ENCODE results near the gene TAPBPL.

Gene TAPBPL

DNA sequence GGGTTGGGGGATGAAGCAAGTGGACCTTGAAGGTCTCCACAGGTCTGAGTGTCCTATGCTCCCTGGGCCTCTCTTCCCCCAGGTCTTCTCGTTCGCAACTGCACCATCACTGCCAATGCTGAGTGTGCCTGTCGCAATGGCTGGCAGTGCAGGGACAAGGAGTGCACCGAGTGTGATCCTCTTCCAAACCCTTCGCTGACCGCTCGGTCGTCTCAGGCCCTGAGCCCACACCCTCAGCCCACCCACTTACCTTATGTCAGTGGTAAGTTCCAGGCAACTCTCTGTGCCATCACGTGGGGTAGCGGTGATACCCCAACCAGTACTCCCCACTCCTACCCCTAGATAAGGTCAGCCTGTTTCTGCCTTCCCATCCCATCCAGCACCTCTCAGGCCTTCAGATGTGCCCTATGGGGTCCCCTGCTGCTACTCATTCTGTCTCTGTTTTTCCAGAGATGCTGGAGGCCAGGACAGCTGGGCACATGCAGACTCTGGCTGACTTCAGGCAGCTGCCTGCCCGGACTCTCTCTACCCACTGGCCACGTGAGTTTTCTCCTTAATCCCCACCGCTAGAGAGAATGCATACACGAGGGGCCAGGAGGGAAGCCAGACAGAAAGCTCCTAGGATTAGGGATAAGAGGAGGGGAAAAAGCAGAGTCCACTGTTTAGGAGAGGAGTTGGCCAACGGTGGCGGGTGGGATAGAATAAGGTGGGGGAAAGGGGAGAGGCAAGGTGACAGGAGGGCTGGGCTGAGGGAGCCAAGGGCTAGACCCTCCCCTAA, 1.6 kb upstream of the TAPBPL start:
- H3K9ac ChIP-seq (ENCODE audit: low read depth, low read length): peak overlapping the region; percentile 62; the same call in 1 of the 2 replicates
- no peaks in the 10 kb centered on the region for H3K36me3 ChIP-seq (ENCODE audit: insufficient read depth, low read length)
- H3K4me1 ChIP-seq (ENCODE audit: insufficient read depth, low read length): peaks cover 22% of the 10 kb centered on the region
- no peaks in the 10 kb centered on the region for H3K9me3 ChIP-seq (ENCODE audit: control insufficient read depth, insufficient read depth, low read length)

DNA sequence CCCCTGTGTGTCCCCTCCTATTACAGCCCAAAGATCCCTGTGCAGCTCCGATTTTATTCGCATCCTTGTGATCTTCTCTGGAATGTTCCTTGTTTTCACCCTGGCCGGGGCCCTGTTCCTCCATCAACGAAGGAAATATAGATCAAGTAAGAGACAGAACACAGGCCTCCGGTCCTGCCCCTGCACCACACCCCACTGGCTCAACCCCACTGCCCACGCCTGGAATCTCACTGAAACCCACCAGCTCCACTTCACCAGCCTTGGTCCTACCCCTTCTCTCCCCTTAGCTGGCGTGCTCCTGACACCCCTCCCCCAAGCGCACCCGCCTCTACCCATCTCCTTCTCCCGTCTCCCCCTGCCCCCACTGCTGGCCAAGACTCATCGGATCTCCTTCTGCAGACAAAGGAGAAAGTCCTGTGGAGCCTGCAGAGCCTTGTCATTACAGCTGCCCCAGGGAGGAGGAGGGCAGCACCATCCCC, 934 bp upstream of the TAPBPL start:
- Histone ChIP-seq H3K9ac (ENCODE audit: low read depth, low read length) (peak overlapping the region; percentile 62), H3K9me3 (ENCODE audit: control insufficient read depth, insufficient read depth, low read length) (no peaks in the 10 kb centered on the region), H3K36me3 (ENCODE audit: insufficient read depth, low read length) (no peaks in the 10 kb centered on the region), H3K4me1 (ENCODE audit: insufficient read depth, low read length) (peaks cover 22% of the 10 kb centered on the region)

DNA sequence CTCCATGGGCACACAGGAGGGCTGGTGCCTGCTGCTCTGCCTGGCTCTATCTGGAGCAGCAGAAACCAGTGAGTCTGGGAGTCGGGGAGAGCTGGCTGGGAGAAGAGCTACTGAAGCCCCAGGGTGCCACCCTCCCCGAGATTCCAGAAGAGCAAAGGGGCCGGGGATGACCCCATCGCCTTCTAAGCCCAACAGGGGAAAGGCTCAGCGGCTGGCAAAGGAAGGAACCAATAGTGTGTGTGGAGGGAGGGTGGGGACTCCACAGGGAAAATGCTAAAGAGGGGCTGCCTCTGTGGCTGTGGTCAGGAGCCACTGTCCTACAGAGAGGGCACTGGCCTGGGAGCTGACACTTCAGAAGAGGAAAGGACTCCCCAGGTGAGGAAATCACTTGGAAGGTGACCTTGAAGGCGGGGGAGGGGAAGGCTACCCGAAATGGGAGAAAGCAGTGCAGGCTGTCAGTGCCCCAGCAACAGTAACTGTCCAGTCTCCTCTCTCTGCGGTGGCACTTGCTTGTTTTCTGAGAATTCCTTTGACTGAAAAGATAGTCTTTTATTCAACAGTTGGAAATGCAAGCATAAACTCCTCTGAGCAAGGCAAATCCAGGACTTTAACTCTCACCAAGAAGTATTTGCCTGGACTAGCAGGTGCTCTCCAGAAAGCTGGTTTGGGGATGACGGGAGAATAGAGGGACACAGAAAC, 552 bp downstream of the TAPBPL start:
- Histone ChIP-seq H3K9me3 (ENCODE audit: control insufficient read depth, insufficient read depth, low read length) (no peaks in the 10 kb centered on the region), H3K4me1 (ENCODE audit: insufficient read depth, low read length) (peaks cover 22% of the 10 kb centered on the region), H3K36me3 (ENCODE audit: insufficient read depth, low read length) (no peaks in the 10 kb centered on the region), H3K9ac (ENCODE audit: low read depth, low read length) (peak overlapping the region; percentile 62)

DNA sequence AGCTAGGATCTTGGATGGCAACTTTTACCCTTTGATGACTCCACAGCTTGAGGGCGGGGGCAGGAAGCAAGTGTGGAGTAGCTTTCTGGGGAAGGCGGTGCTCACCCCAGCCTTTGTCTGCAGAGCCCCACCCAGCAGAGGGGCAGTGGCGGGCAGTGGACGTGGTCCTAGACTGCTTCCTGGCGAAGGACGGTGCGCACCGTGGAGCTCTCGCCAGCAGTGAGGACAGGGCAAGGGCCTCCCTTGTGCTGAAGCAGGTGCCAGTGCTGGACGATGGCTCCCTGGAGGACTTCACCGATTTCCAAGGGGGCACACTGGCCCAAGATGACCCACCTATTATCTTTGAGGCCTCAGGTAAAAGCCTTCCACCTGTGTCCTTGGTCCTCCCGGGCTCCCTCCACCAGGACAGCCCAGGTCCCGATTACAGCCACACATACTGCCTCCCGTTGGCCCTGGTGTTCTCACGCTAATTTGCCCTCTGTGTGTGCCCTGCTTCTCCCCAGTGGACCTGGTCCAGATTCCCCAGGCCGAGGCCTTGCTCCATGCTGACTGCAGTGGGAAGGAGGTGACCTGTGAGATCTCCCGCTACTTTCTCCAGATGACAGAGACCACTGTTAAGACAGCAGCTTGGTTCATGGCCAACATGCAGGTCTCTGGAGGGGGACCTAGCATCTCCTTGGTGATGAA, 1.2 kb downstream of the TAPBPL start:
- Histone ChIP-seq H3K9ac (ENCODE audit: low read depth, low read length) (0 out of 2 replicates have a peak overlapping the region, but pooled peaks have one; percentile 62), H3K4me1 (ENCODE audit: insufficient read depth, low read length) (peaks cover 22% of the 10 kb centered on the region), H3K36me3 (ENCODE audit: insufficient read depth, low read length) (no peaks in the 10 kb centered on the region), H3K9me3 (ENCODE audit: control insufficient read depth, insufficient read depth, low read length) (no peaks in the 10 kb centered on the region)

DNA sequence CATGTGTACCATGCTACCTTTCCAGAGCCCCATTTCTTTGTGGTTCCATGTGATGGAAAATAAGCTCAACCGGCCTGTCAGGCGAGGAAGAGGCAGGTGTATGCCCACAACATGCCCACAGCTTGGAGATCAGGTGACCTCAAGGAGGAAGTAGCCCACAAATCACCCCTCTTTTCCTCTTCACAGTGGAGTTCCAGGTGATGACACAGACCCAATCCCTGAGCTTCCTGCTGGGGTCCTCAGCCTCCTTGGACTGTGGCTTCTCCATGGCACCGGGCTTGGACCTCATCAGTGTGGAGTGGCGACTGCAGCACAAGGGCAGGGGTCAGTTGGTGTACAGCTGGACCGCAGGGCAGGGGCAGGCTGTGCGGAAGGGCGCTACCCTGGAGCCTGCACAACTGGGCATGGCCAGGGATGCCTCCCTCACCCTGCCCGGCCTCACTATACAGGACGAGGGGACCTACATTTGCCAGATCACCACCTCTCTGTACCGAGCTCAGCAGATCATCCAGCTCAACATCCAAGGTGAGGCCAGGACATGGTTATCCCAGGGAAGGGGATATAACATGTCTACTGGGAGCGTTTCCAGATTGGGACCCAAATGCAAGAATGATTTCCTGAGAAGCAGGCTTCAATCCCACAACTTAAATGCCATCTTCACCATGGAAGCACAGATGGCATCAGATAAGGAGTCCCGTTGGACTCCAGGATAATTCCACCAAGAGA, 5.5 kb downstream of the TAPBPL start:
- Histone ChIP-seq H3K4me1 (ENCODE audit: insufficient read depth, low read length) (peaks cover 9% of the 10 kb centered on the region), H3K9ac (ENCODE audit: low read depth, low read length) (no peak overlapping the region), H3K9me3 (ENCODE audit: control insufficient read depth, insufficient read depth, low read length) (no peaks in the 10 kb centered on the region), H3K36me3 (ENCODE audit: insufficient read depth, low read length) (peaks cover 4% of the 10 kb centered on the region; the same call in 1 of the 2 replicates)

DNA sequence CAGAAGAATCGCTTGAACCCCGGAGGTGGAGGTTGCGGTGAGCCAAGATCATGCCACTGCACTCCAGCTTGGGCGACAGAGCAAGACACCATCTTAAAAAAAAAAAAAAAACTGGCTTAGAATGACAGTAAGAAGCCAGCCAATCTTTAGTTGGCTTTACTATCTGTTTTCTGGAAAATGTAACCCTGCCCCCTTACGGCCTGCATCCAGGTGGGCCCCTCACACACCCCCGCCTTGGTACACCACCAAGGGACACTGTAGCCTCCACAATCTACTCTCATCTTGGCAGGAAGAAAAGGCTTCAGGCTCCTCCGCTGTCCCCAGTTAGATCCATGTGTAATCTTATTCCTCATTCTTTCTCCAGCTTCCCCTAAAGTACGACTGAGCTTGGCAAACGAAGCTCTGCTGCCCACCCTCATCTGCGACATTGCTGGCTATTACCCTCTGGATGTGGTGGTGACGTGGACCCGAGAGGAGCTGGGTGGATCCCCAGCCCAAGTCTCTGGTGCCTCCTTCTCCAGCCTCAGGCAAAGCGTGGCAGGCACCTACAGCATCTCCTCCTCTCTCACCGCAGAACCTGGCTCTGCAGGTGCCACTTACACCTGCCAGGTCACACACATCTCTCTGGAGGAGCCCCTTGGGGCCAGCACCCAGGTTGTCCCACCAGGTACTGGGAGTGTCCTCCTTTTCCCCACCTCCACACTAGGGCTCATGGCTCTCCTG, 6.6 kb downstream of the TAPBPL start:
- Histone ChIP-seq H3K36me3 (ENCODE audit: insufficient read depth, low read length) (peaks cover 4% of the 10 kb centered on the region; the same call in 1 of the 2 replicates), H3K9me3 (ENCODE audit: control insufficient read depth, insufficient read depth, low read length) (no peaks in the 10 kb centered on the region), H3K9ac (ENCODE audit: low read depth, low read length) (no peak overlapping the region), H3K4me1 (ENCODE audit: insufficient read depth, low read length) (no peaks in the 10 kb centered on the region)

DNA sequence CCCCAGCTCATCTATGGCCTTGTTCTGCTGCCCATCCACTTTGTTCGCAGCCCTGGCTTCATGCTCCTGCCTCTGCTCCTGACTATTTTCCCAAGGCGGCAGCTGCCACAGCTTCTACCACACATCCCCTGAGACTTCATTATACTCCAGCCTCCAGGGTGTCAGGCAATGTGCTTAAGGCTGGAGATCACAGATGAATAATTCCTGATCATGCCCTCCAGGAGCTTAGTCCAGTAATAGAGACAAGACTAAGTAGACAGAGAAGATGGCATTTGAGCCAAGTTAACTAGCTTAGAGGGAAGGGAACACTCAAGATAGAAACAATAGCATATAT, 7.1 kb downstream of the TAPBPL start:
- Histone ChIP-seq H3K4me1 (ENCODE audit: insufficient read depth, low read length) (no peaks in the 10 kb centered on the region), H3K9ac (ENCODE audit: low read depth, low read length) (no peak overlapping the region), H3K36me3 (ENCODE audit: insufficient read depth, low read length) (peaks cover 4% of the 10 kb centered on the region; the same call in 1 of the 2 replicates), H3K9me3 (ENCODE audit: control insufficient read depth, insufficient read depth, low read length) (no peaks in the 10 kb centered on the region)

DNA sequence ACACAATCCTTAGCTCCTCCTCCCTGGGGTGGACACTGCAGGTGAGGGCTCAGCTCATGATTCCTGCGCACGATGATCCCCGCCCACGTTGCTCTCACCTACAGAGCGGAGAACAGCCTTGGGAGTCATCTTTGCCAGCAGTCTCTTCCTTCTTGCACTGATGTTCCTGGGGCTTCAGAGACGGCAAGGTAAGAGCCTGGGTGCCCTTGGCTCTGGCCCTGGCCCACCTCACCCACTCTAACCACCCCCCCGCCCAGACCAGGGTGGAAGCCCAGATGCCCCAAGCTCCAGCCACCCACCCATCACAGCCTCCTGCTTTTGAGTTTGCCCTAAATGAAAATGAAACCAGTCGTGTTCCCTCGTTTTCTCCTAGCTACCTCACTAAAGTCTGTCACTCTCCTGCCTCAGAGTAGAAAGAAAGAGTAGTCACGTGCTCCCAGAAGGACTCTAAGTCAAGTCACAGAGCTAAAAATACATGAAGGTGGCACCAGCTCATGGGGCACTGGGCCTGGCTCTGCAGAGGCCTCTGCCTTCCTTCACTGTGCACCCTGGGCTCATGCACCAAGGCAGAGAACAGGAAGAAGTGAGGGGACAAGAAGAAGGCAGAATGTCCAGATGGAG, 9.0 kb downstream of the TAPBPL start:
- Histone ChIP-seq H3K36me3 (ENCODE audit: insufficient read depth, low read length) (peaks cover 11% of the 10 kb centered on the region), H3K9ac (ENCODE audit: low read depth, low read length) (no peak overlapping the region), H3K9me3 (ENCODE audit: control insufficient read depth, insufficient read depth, low read length) (no peaks in the 10 kb centered on the region), H3K4me1 (ENCODE audit: insufficient read depth, low read length) (no peaks in the 10 kb centered on the region)

DNA sequence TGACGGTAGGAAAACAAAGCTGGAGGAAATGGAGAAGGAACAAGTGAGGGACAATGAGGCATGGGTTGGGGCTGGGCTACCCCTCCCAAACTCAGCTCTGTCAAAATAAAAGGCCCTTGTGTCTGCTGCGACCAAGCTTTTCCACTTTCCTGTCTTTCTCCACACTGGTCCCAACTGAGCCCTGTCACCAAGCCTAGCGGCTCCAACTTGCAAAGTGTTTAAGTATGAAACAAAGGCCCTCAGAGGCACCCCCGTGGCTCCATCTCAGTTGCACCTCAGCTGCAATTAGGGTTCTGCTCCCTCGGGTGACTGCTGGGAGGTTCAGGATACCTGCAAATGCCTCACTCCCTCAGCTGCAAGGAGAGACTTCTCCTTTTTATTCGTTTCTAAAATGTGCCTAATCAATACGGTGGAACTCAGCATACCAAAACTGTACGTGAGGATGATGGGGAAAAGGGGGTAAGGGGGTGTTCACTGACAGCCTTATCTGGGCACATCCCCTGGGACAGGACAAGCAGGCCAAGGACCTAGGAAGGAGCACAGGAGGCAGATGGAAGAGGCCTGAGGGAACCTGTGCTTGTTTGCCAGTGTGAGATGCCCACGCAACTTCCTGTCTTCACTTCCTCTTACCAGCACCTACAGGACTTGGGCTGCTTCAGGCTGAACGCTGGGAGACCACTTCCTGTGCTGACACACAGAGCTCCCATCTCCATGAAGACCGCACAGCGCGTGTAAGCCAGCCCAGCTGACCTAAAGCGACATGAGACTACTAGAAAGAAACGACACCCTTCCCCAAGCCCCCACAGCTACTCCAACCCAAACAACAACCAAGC, 9.8 kb downstream of the TAPBPL start:
- Histone ChIP-seq H3K9ac (ENCODE audit: low read depth, low read length) (no peak overlapping the region), H3K9me3 (ENCODE audit: control insufficient read depth, insufficient read depth, low read length) (no peaks in the 10 kb centered on the region), H3K4me1 (ENCODE audit: insufficient read depth, low read length) (no peaks in the 10 kb centered on the region), H3K36me3 (ENCODE audit: insufficient read depth, low read length) (peaks cover 11% of the 10 kb centered on the region)

DNA sequence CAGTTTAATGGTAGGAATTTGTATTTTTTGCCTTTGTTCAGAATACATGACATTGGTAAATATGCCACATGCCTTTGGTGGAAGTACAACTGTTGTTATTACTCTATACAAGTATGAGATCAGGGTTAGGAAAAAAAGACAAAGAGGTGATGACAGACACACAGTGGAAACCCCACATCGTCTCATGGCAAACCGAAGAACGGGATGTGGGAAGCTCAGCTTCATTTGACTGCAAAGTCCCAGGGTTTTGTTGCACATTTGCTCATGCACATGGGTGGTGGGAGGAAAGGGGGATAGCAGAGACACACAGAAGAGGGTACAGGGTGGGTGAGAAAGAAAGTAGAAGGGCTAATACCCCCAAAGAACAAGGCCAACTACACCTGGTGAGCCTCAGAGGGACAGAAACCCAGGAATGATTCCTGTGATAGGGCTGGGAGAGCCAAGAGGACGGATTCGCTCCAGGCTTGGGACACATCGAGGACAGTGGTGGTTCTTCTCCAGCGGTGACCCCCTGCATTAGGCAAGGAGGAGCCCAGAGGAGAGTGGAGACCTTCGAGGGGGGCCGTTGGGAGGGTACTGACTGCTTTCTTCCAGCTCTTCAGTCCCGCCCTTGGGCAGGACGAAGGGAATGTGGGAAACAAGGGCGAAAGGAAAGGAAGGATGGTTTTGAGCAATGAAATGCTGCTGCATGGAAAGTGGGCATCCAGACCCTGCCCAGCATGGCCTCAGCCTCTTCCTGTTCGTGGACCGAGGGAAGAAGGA, 10.6 kb downstream of the TAPBPL start:
- no peak overlapping the region for H3K9ac ChIP-seq (ENCODE audit: low read depth, low read length)
- H3K9me3 ChIP-seq (ENCODE audit: control insufficient read depth, insufficient read depth, low read length): no peaks in the 10 kb centered on the region
- H3K4me1 ChIP-seq (ENCODE audit: insufficient read depth, low read length): no peaks in the 10 kb centered on the region
- peaks cover 11% of the 10 kb centered on the region for H3K36me3 ChIP-seq (ENCODE audit: insufficient read depth, low read length)

DNA sequence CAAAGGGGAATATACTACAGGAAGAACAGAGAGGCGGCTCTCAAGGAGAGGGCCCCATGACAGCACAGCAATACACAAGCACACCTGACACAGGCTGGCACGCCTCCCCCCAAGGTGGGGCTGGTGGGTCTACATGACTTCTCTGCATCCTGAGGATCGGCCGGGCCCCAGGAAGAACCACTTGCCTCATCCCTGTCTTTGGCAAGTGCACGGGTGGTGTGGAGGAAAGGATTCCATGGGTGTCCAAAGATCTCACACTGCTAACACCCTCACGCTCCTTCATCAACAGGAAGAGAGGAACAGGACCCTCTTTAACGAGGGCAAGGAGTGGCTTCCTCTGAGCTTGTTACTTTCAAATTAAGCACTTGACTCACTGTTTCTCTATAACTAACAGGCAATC, 11.4 kb downstream of the TAPBPL start:
- Histone ChIP-seq H3K36me3 (ENCODE audit: insufficient read depth, low read length) (peaks cover 11% of the 10 kb centered on the region), H3K9me3 (ENCODE audit: control insufficient read depth, insufficient read depth, low read length) (no peaks in the 10 kb centered on the region), H3K9ac (ENCODE audit: low read depth, low read length) (no peak overlapping the region), H3K4me1 (ENCODE audit: insufficient read depth, low read length) (no peaks in the 10 kb centered on the region)

DNA sequence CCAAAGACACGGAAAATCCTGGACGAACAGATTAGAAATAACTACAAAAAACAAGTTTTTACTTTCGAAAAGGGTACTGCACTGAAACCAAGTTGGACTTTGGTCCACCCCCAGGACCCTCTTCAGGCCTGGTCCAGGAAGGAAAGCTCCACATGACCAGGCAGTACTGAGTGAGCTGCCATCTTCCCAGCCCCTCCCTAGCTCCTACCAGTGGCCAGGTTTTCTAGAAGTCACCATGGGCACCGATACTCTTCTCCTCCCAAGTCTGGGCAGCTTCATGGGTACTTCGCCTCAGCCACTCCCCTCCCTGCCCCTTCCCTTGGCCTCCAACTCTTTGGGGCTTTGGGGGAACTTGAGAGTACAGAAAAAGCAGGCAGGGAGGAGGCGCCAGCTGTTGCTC, 12.0 kb downstream of the TAPBPL start:
- Histone ChIP-seq H3K9ac (ENCODE audit: low read depth, low read length) (no peak overlapping the region), H3K36me3 (ENCODE audit: insufficient read depth, low read length) (peaks cover 11% of the 10 kb centered on the region), H3K4me1 (ENCODE audit: insufficient read depth, low read length) (no peaks in the 10 kb centered on the region), H3K9me3 (ENCODE audit: control insufficient read depth, insufficient read depth, low read length) (no peaks in the 10 kb centered on the region)
